Cardiac fibroblast (primary cell): ENCODE data around the gene ITPR2.
"Not testable (repeated sequence)": the region's sequence is repeated elsewhere in the genome, so short reads cannot be mapped to it uniquely, and the experiment has no call there.

ENCODE experiments used
- DNase-seq, 2 donors: peaks; one replicate each; pipeline versions ENCODE4 v3.0.0 to v3.0.0-alpha.2; 2010; ENCODE audit warnings: low read depth in 2 of 2
- H3K4me3 ChIP-seq, 2 donors: replicated peaks in 1 of 2; 1 replicate in 1 of 2; 2 replicates in 1 of 2; pipeline ENCODE4 v1.5.1; 2011; ENCODE audit warnings: low read depth in 2 of 2, low read length in 2 of 2, mild to moderate bottlenecking in 2 of 2, moderate library complexity in 1 of 2
- TF ChIP-seq, protein P1 (sequence below): IDR thresholded peaks from one replicate; pipeline ENCODE4 v1.5.1; 2011; ENCODE audit warnings: low read depth, mild to moderate bottlenecking, low read length, inconsistent platforms

ITPR2 gene

DNA sequence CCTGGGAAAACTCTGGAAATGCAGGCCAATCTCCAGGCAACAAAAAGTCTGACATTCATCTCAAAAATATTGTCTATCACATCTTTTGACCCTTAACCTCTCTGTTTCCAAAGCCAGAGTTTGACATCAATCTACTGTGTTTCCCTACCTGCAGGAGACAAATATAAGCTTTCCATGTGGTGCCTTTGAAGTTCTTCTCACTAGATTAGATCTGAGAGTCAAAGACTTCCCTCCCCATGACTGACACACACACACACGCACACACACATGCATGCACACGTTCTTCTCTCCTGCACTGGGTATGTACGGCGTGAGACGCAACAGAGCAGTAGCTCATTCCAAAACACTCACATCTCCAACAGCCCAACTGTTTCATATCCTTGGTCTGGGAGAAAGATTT is 8.1 kb upstream of the ITPR2 start:
- TF ChIP-seq, protein P1, sequence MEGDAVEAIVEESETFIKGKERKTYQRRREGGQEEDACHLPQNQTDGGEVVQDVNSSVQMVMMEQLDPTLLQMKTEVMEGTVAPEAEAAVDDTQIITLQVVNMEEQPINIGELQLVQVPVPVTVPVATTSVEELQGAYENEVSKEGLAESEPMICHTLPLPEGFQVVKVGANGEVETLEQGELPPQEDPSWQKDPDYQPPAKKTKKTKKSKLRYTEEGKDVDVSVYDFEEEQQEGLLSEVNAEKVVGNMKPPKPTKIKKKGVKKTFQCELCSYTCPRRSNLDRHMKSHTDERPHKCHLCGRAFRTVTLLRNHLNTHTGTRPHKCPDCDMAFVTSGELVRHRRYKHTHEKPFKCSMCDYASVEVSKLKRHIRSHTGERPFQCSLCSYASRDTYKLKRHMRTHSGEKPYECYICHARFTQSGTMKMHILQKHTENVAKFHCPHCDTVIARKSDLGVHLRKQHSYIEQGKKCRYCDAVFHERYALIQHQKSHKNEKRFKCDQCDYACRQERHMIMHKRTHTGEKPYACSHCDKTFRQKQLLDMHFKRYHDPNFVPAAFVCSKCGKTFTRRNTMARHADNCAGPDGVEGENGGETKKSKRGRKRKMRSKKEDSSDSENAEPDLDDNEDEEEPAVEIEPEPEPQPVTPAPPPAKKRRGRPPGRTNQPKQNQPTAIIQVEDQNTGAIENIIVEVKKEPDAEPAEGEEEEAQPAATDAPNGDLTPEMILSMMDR: no peak
- DNase-seq: no peak
- no peak overlapping the region for H3K4me3 ChIP-seq

DNA sequence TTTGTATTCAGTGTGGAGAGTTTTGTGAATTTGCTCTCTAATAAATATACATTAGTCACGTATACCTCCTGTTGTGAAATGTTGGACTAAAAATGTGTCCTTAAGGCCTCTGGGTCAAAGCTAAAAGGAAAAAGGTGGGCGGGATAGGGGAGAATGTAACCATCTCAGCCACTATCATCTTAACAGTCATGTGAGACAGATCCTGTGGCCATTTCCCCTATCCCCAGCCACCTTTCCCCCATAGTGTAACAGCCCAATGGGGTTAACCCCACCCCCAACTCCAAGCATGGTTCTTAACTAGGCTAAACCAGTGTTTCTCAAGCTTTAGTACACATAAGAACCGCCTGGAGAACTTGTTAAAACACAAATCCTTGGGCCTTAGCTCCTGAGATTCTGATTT is 6.5 kb upstream of the ITPR2 start:
- TF ChIP-seq, protein P1: no peak

DNA sequence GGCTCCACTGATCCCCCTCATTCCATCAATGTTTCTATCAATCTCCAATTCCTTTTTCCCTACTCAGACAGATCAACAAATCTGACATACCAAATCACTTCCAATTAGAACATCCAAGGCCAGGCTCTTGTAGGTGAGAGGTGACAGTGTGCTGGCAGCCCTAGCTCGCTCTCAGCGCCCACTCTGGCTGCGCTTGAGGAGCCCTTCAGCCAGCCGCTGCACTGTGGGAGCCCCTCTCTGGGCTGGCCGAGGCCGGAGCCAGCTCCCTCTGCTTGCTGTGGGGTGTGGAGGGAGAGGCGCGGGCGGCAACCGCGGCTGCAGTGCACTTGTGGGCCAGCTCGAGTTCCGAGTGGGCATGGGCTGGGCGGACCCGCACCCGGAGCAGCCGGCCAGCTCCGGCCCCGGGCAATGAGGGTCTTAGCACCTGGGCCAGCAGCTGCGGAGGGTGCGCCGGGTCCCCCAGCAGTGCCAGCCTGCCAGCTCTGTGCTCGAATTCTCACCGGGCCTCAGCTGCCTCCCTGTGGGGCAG is 6.0 kb upstream of the ITPR2 start:
- TF ChIP-seq, protein P1: no peak
- DNase-seq: no peak

More for the DNA sequence above, 6.5 kb upstream of the ITPR2 start:
- DNase-seq: no peak
- H3K4me3 ChIP-seq: no peak overlapping the region

DNA sequence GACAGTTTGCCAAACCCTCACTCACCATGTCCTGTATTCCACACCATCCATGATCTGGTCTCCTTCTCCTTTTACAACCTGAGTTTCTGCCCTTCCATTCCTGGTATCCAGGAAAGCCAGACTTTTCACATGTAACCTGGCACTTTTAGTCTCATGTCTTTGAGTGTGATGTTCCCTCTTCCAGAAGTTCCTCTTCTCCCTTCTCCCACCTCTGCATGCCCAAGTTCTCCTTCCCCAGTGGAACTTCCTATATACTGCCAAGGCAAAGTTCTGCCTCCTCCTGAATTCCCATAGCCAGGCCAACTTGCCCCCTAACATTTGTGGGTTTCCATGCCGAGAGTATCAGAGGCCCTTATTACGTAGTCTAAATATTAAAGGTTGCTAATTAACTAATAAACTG is 3.2 kb upstream of the ITPR2 start:
- no peak overlapping the region for H3K4me3 ChIP-seq
- TF ChIP-seq, protein P1: no peak
- DNase-seq: no peak

More for the DNA sequence above, 6.0 kb upstream of the ITPR2 start:
- H3K4me3 ChIP-seq: no peak overlapping the region

DNA sequence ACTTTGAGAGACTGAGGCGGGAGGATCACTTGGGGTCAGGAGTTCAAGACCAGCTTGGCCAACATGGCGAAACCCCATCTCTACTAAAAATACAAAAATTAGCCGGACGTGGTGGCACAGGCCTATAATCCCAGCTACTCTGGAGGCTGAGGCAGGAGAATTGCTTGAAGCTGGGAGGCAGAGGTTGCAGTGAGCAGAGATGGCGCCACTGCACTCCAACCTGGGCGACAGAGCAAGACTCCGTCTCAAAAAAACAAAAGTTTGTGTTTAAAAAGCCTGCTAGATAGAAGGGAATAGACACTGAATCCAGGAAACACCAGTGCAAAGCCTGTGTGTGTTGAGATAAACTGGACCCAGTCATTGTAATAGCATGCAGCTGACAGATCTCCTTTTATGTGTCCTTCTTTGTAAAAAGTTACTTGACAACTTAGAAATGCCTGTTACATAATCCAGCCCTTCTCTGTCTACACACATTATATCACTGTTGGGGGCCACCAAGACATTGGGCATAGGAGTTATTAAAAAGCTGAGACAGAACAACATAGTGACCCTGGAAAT is 1.6 kb upstream of the ITPR2 start:
- not testable (repeated sequence) for DNase-seq, H3K4me3 ChIP-seq

DNA sequence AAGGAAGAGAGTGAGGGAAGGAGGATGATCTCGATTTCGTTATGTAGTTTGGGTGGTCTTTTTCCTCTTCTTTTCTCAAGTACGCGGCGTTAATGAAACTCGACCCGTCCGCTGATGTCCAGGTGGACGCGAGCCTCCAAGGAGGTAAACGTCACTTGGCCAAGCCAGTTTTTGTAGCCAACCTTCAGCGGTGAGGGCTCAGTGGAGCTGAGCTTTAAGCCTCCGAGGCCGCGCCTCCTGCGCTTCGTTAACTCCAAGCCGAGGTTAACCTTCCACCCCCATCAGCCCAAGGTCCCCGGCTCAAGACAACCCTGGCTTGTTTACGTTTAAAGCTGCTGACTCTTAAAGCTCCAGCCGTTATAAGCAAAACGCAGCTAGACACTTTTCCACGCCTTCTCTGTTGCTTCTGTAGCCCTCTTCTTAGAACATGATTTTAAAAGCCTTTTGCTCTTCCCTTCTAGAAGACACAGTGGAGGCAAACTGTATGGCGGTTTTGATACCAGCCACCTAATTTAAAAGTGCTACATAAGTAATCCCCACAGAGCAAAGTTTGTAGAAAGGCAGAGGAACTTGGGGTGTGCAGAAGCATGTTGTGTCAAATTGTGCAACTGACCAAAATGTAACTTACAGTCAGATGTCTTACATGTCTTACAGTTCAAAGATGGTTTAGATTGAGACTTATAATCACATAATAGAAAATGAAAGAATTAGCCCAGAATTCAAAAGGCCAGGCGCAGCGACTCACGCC is 923 bp upstream of the ITPR2 start:
- TF ChIP-seq, protein P1: no peak
- DNase-seq: peak; percentile 34 to 63
- H3K4me3 ChIP-seq: peak overlapping the region; percentile 61 to 69

DNA sequence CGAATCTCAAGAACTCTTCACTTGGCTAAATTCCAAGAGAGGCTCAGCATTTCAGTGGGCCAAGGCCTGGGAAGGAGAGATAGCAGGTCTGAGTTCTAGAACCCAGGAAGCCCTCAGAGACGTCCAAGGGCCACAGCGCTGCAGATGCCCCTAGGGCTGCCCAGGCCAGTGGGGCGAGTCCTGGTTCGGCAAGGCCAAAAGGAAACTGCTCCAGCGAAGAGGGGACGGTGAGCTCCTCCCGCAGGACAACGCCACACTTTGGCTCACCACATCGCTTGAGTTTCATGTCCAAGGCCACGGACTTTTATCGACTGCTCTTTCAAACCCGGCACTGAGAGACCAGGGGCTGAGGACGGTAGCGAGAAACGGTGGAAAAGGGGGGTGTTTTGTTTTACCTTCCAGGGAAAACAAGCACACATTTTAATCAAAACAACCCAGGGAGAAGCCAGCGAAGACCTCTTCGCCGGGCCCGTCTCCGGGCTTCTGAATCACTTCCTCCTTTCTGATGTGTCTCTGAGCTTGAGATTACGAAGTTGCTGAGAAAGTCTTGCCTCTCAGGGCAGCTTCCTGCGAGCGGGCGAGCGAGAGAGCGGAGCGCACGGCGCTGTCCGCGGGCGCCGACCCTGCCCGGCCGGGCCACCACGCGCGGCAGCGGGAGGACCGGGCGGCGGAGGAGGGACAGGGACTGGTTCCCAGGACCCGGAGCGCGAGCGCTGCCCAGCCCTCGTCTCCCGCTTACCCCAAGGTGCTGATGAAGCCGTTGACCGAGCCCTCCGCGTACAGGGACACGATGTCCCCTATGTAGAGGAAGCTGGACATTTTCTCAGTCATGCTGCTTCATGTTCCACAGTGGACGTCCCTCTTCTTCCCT is 808 bp downstream of the ITPR2 start:
- peak overlapping the region; percentile 87 to 93 for H3K4me3 ChIP-seq
- TF ChIP-seq, protein P1: no peak
- DNase-seq: peak; percentile 80 to 88
